ENCODE data around the gene MRTFA.

DNA sequence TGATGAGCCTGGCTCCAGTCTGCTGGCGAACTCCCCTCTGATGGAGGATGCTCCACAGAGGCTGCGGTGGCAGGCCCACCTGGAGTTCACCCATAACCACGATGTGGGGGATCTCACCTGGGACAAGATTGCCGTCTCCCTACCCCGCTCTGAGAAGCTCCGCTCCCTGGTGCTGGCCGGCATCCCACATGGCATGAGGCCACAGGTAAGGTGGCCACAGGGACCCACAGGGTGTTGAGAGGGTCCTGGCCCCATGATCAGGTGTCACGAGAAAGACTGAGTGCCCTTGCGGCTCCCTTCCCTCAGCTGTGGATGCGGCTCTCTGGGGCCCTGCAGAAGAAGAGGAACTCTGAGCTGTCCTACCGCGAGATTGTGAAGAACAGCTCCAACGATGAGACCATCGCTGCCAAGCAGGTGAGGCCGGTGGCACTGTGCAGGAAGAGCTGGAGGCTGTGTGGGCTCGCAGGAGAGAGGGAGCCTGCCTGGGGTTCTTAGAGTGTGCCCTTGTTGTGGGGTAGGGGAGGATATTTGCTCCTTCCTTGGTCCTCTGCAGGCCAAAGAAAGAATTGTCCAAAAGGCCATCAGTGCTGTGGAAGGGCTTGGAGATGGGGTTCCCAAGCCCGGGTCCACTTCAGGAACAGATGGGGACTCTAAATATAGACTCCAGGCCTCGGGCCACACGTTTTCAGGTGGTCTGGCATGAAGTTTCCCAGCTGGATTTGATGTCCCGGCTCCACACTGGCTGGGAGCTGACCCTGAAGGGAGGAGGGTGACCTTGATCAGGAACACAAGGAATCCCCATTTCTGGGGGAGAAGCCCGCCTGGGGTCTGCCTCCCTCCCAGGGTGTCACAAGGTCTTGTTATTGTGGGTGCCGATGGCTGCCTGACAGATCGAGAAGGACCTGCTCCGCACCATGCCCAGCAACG, 232.0 kb downstream of the MRTFA start:
- TF ChIP-seq, protein P1, sequence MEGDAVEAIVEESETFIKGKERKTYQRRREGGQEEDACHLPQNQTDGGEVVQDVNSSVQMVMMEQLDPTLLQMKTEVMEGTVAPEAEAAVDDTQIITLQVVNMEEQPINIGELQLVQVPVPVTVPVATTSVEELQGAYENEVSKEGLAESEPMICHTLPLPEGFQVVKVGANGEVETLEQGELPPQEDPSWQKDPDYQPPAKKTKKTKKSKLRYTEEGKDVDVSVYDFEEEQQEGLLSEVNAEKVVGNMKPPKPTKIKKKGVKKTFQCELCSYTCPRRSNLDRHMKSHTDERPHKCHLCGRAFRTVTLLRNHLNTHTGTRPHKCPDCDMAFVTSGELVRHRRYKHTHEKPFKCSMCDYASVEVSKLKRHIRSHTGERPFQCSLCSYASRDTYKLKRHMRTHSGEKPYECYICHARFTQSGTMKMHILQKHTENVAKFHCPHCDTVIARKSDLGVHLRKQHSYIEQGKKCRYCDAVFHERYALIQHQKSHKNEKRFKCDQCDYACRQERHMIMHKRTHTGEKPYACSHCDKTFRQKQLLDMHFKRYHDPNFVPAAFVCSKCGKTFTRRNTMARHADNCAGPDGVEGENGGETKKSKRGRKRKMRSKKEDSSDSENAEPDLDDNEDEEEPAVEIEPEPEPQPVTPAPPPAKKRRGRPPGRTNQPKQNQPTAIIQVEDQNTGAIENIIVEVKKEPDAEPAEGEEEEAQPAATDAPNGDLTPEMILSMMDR (IDR thresholded peaks at IDR 0.05) = no peak
- TF ChIP-seq POLR2A (IDR thresholded peaks at IDR 0.05) = no peak

Data from uterus (tissue), 2 donors.